Mesothelial cell of epicardium (in vitro differentiated cells): Measurements from ENCODE around the gene SERPINI1. TPM values are rescaled to one million over a fixed set of nuclear protein-coding genes. Genes with fewer than 3 reads are reported as not detected.
"Not testable (repeated sequence)": the region's sequence is repeated elsewhere in the genome, so short reads cannot be mapped to it uniquely, and the experiment has no call there.

Experiments used
- DNase-seq, 2 experiments: peaks; one replicate each; pipeline ENCODE4 v3.0.0; 2021; ENCODE audit warnings: low spot score in 2 of 2; ENCODE audit not compliant: unreplicated experiment in 2 of 2
- H3K27ac Mint-ChIP-seq: 2 replicates; pipeline ENCODE4 v1.8.0; 2021; ENCODE audit warnings: mixed read lengths
- H3K27me3 Mint-ChIP-seq: 2 replicates; pipeline ENCODE4 v1.8.0; 2021; ENCODE audit warnings: low read depth, mixed read lengths
- H3K36me3 Mint-ChIP-seq: 2 replicates; pipeline ENCODE4 v1.8.0; 2021; ENCODE audit warnings: mixed read lengths
- H3K4me1 Mint-ChIP-seq: 2 replicates; pipeline ENCODE4 v1.8.0; 2021; ENCODE audit warnings: mixed read lengths
- H3K4me3 Mint-ChIP-seq: 2 replicates; pipeline ENCODE4 v1.8.0; 2021; ENCODE audit warnings: mild to moderate bottlenecking, moderate library complexity, mixed read lengths
- H3K9me3 Mint-ChIP-seq: 2 replicates; pipeline ENCODE4 v1.8.0; 2021; ENCODE audit warnings: mixed read lengths
- total RNA-seq: library from RNA; stranded (reverse); gene quantifications from 3 replicates; pipeline ENCODE4 v1.2.1, GENCODE V29; 2021
- TF ChIP-seq, protein P1 (sequence below): fragments of 200-600 bp; sonication (generic); IDR thresholded peaks from one replicate; pipeline ENCODE4 v1.5.0; 2021; ENCODE audit warnings: antibody characterized with exemption; ENCODE audit not compliant: unreplicated experiment

The SERPINI1 gene
- total RNA-seq, 1 donor from 2014 or later = 6.1 TPM

- Mint-ChIP-seq H3K36me3 (peaks cover 2% of the 10 kb centered on the region), H3K27ac (no peak overlapping the region), H3K27me3 (no peaks in the 10 kb centered on the region), H3K4me1 (peaks cover 9% of the 10 kb centered on the region), H3K4me3 (no peak overlapping the region), H3K9me3 (no peaks in the 10 kb centered on the region)
- DNase-seq = no peak
- TF ChIP-seq, protein P1, sequence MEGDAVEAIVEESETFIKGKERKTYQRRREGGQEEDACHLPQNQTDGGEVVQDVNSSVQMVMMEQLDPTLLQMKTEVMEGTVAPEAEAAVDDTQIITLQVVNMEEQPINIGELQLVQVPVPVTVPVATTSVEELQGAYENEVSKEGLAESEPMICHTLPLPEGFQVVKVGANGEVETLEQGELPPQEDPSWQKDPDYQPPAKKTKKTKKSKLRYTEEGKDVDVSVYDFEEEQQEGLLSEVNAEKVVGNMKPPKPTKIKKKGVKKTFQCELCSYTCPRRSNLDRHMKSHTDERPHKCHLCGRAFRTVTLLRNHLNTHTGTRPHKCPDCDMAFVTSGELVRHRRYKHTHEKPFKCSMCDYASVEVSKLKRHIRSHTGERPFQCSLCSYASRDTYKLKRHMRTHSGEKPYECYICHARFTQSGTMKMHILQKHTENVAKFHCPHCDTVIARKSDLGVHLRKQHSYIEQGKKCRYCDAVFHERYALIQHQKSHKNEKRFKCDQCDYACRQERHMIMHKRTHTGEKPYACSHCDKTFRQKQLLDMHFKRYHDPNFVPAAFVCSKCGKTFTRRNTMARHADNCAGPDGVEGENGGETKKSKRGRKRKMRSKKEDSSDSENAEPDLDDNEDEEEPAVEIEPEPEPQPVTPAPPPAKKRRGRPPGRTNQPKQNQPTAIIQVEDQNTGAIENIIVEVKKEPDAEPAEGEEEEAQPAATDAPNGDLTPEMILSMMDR = no peak
Measured at GRCh38 chr3:167823738-167824137, 88.2 kb downstream of the SERPINI1 start.

DNA sequence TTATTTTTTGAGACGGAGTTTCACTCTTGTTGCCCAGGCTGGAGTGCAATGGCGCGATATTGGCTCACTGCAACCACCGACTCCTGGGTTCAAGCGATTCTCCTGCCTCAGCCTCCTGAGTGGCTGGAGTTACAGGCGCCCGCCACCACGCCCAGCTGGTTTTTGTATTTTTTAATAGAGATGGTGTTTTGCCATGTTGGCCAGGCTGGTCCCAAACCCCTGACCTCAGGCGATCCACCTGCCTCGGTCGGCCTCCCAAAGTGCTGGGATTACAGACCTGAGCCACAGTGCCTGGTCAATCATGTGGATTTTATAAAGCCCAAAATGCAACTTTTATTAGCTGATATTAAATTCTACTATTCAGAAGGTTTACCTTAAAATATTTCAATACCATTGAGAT lies 92.1 kb downstream of the SERPINI1 start:
- not testable (repeated sequence) for H3K9me3 Mint-ChIP-seq, H3K27ac Mint-ChIP-seq, H3K36me3 Mint-ChIP-seq, H3K4me3 Mint-ChIP-seq, H3K27me3 Mint-ChIP-seq, DNase-seq
- peaks cover 14% of the 10 kb centered on the region for H3K4me1 Mint-ChIP-seq

DNA sequence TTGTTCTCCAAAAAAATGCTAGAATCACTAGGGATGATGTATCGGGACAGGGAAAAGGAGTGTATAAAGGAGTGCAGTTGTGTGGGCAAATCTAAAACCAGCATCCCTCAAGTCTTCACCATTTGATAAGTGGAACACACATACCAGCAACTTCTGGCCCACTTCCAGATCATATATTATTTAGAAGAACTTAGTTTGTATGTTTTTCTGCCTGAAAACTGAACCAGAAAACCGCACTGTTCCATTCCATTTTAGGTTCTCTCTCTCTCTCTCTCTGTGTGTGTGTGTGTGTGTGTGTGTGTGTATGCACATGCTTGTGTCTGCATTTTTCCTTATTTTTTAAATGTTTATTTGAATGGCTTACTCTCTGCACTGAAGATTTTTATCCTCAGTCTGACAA lies 93.5 kb downstream of the SERPINI1 start:
- no peaks in the 10 kb centered on the region for H3K9me3 Mint-ChIP-seq
- no peaks in the 10 kb centered on the region for H3K36me3 Mint-ChIP-seq
- no peak for DNase-seq
- no peak overlapping the region for H3K4me3 Mint-ChIP-seq
- peak overlapping the region; percentile 11 for H3K27ac Mint-ChIP-seq
- H3K27me3 Mint-ChIP-seq = peaks cover 12% of the 10 kb centered on the region
- TF ChIP-seq, protein P1 = no peak
- peaks cover 8% of the 10 kb centered on the region for H3K4me1 Mint-ChIP-seq

- H3K4me1 Mint-ChIP-seq = peaks cover 5% of the 10 kb centered on the region
- H3K9me3 Mint-ChIP-seq = no peaks in the 10 kb centered on the region
- H3K27me3 Mint-ChIP-seq = peaks cover 12% of the 10 kb centered on the region
- no peak overlapping the region for H3K4me3 Mint-ChIP-seq
- H3K27ac Mint-ChIP-seq = no peak overlapping the region
- TF ChIP-seq, protein P1 = no peak
- no peak for DNase-seq
- H3K36me3 Mint-ChIP-seq = no peaks in the 10 kb centered on the region
Measured at GRCh38 chr3:167830007-167830406, 94.5 kb downstream of the SERPINI1 start.

GRCh38 chr3:167835359-167835758 lies 99.8 kb downstream of the SERPINI1 start:
- Mint-ChIP-seq H3K36me3 (no peaks in the 10 kb centered on the region), H3K4me3 (no peak overlapping the region), H3K27me3 (peaks cover 12% of the 10 kb centered on the region), H3K27ac (no peak overlapping the region), H3K4me1 (peaks cover 16% of the 10 kb centered on the region), H3K9me3 (no peaks in the 10 kb centered on the region)
- no peak for DNase-seq
- TF ChIP-seq, protein P1 = no peak

- no peak overlapping the region for H3K4me3 Mint-ChIP-seq
- H3K4me1 Mint-ChIP-seq = peaks cover 16% of the 10 kb centered on the region
- no peak overlapping the region for H3K27ac Mint-ChIP-seq
- no peaks in the 10 kb centered on the region for H3K9me3 Mint-ChIP-seq
- TF ChIP-seq, protein P1 = no peak
- DNase-seq = no peak
- H3K27me3 Mint-ChIP-seq = peaks cover 12% of the 10 kb centered on the region
- H3K36me3 Mint-ChIP-seq = no peaks in the 10 kb centered on the region
Measured at GRCh38 chr3:167835953-167836352, 100.4 kb downstream of the SERPINI1 start.
